Mesenchymal stem cell (in vitro differentiated cells and primary cell): ENCODE measurements around the gene SPRYD7.

Source experiments
- DNase-seq: peaks from one replicate; pipeline ENCODE4 v3.0.0-alpha.2; 2013
- H2AFZ ChIP-seq: one replicate; pipeline ENCODE4 v1.6.1; 2013; ENCODE audit warnings: low read depth, mild to moderate bottlenecking, control low read depth, inconsistent platforms, low read length, moderate library complexity
- H2AK5ac ChIP-seq: 2 replicates; pipeline ENCODE4 v1.6.1; 2013; ENCODE audit warnings: low read length, moderate library complexity, mild to moderate bottlenecking, inconsistent platforms; ENCODE audit not compliant: severe bottlenecking
- H2BK120ac ChIP-seq: one replicate; pipeline ENCODE4 v1.6.1; 2013; ENCODE audit warnings: low read depth, mild to moderate bottlenecking, inconsistent platforms, low read length, moderate library complexity
- H2BK12ac ChIP-seq, 2 experiments: one replicate each; pipeline ENCODE4 v1.6.1; 2013; ENCODE audit warnings: inconsistent platforms in 2 of 2, low read length in 2 of 2, mild to moderate bottlenecking in 2 of 2, moderate library complexity in 2 of 2, control low read depth in 1 of 2
- H2BK15ac ChIP-seq: one replicate; pipeline ENCODE4 v1.6.1; 2013; ENCODE audit warnings: mild to moderate bottlenecking, low read depth, inconsistent platforms; ENCODE audit not compliant: poor library complexity, severe bottlenecking
- H2BK5ac ChIP-seq: 2 replicates; pipeline ENCODE4 v1.6.1; 2013; ENCODE audit warnings: low read depth, mild to moderate bottlenecking, low read length, control low read depth, inconsistent platforms; ENCODE audit not compliant: poor library complexity, severe bottlenecking
- H3K14ac ChIP-seq, 2 experiments: one replicate each; pipeline ENCODE4 v1.6.1; 2013; ENCODE audit warnings: inconsistent platforms in 2 of 2, low read length in 2 of 2, control low read depth in 1 of 2, mild to moderate bottlenecking in 1 of 2, moderate library complexity in 1 of 2
- H3K18ac ChIP-seq, 2 experiments: one replicate each; pipeline ENCODE4 v1.6.1; 2013; ENCODE audit warnings: inconsistent platforms in 2 of 2, low read length in 2 of 2, control low read depth in 1 of 2, low read depth in 1 of 2, mild to moderate bottlenecking in 1 of 2
- H3K23ac ChIP-seq, 2 experiments: one replicate each; pipeline ENCODE4 v1.6.1; 2013; ENCODE audit warnings: inconsistent platforms in 2 of 2, low read length in 2 of 2, mild to moderate bottlenecking in 2 of 2, moderate library complexity in 2 of 2, control low read depth in 1 of 2
- H3K27ac ChIP-seq: 2 replicates; pipeline ENCODE4 v1.5.1; 2013; ENCODE audit warnings: mild to moderate bottlenecking, moderate library complexity, low read length, control low read depth, inconsistent platforms; ENCODE audit not compliant: poor library complexity, severe bottlenecking
- H3K27me3 ChIP-seq, 2 experiments: 2 replicates each; pipeline versions ENCODE4 v1.6.1 to v1.7.0; 2013; ENCODE audit warnings: low read length in 2 of 2, mild to moderate bottlenecking in 2 of 2, moderate library complexity in 2 of 2, control low read depth in 1 of 2, inconsistent platforms in 1 of 2; ENCODE audit not compliant: control insufficient read depth in 1 of 2, insufficient read depth in 1 of 2
- H3K36me3 ChIP-seq, 2 experiments: 2 replicates each; pipeline versions ENCODE4 v1.6.1 to v1.7.0; 2013; ENCODE audit warnings: low read length in 2 of 2, control low read depth in 1 of 2, inconsistent platforms in 1 of 2, low read depth in 1 of 2, mild to moderate bottlenecking in 1 of 2; ENCODE audit not compliant: insufficient read depth in 2 of 2, control insufficient read depth in 1 of 2
- H3K4ac ChIP-seq, 2 experiments: one replicate each; pipeline ENCODE4 v1.6.1; 2013; ENCODE audit warnings: inconsistent platforms in 2 of 2, low read length in 2 of 2, mild to moderate bottlenecking in 2 of 2, moderate library complexity in 2 of 2, control low read depth in 1 of 2, low read depth in 1 of 2
- H3K4me1 ChIP-seq: 2 replicates; pipeline ENCODE4 v1.6.1; 2013; ENCODE audit warnings: low read depth, low read length, control low read depth; ENCODE audit not compliant: control insufficient read depth, insufficient read depth
- H3K4me2 ChIP-seq: 2 replicates; pipeline ENCODE4 v1.6.1; 2013; ENCODE audit warnings: low read length, mild to moderate bottlenecking, inconsistent platforms; ENCODE audit not compliant: poor library complexity, severe bottlenecking
- H3K4me3 ChIP-seq, 2 experiments: 2 replicates each; pipeline versions ENCODE4 v1.5.1 to v1.7.0; 2013; ENCODE audit warnings: low read length in 2 of 2, mild to moderate bottlenecking in 2 of 2, control low read depth in 1 of 2, low read depth in 1 of 2; ENCODE audit not compliant: insufficient read depth in 1 of 2
- H3K79me1 ChIP-seq: replicated peaks from 2 replicates; pipeline ENCODE4 v1.6.1; 2013; ENCODE audit warnings: mild to moderate bottlenecking, control low read depth, low read length, inconsistent platforms; ENCODE audit not compliant: poor library complexity, severe bottlenecking
- H3K9ac ChIP-seq: 2 replicates; pipeline ENCODE4 v1.7.0; 2013; ENCODE audit warnings: mild to moderate bottlenecking, low read length, moderate library complexity
- H3K9me3 ChIP-seq: 2 replicates; pipeline ENCODE4 v1.7.0; 2013; ENCODE audit warnings: mild to moderate bottlenecking, low read length; ENCODE audit not compliant: control insufficient read depth
- H4K8ac ChIP-seq: one replicate; pipeline ENCODE4 v1.6.1; 2013; ENCODE audit warnings: inconsistent platforms, mild to moderate bottlenecking, low read length, moderate library complexity
- H4K91ac ChIP-seq: one replicate; pipeline ENCODE4 v1.6.1; 2013; ENCODE audit warnings: mild to moderate bottlenecking, low read length, inconsistent platforms
- WGBS: methylation state at CpG from one replicate; pipeline ENCODE4 v1.1.7; 2013; ENCODE audit warnings: mixed read lengths; 5-methylcytosine and 5-hydroxymethylcytosine counted together

SPRYD7 gene

GRCh38 chr13:49908637-49909036, 27.5 kb downstream of the SPRYD7 start:
- 88% methylated on average over 4 of the region's 5 CpGs for WGBS
- no peak overlapping the region for H3K14ac ChIP-seq
- H2BK12ac ChIP-seq, result no peak overlapping the region
- H3K9ac ChIP-seq, result no peak overlapping the region
- no peak overlapping the region for H2BK5ac ChIP-seq
- H3K4me2 ChIP-seq, result no peak overlapping the region
- DNase-seq, result no peak
- H2AK5ac ChIP-seq, result no peak overlapping the region
- no peak overlapping the region for H3K27ac ChIP-seq
- no peak overlapping the region for H2AFZ ChIP-seq
- no peaks in the 10 kb centered on the region for H3K9me3 ChIP-seq
- no peaks in the 10 kb centered on the region for H3K79me1 ChIP-seq
- no peaks in the 10 kb centered on the region for H3K27me3 ChIP-seq
- H3K4me1 ChIP-seq, result no peaks in the 10 kb centered on the region
- H3K18ac ChIP-seq, result no peak overlapping the region
- H2BK120ac ChIP-seq, result no peak overlapping the region
- peaks cover 0 to 13% of the 10 kb centered on the region in 2 experiments for H3K36me3 ChIP-seq
- H3K23ac ChIP-seq, result no peak overlapping the region
- no peak overlapping the region for H3K4ac ChIP-seq
- no peak overlapping the region for H4K8ac ChIP-seq
- no peak overlapping the region for H3K4me3 ChIP-seq
- no peak overlapping the region for H2BK15ac ChIP-seq
- no peak overlapping the region for H4K91ac ChIP-seq

- Histone ChIP-seq H2AFZ (no peak overlapping the region), H3K4me3 (no peak overlapping the region), H3K79me1 (no peaks in the 10 kb centered on the region), H3K36me3 (no peaks in the 10 kb centered on the region), H3K18ac (no peak overlapping the region), H3K27ac (no peak overlapping the region), H3K4me2 (peak overlapping the region; percentile 6), H3K9me3 (no peaks in the 10 kb centered on the region), H2BK5ac (no peak overlapping the region), H3K14ac (no peak overlapping the region), H2BK15ac (no peak overlapping the region), H2AK5ac (no peak overlapping the region), H3K27me3 (peaks cover 0 to 5% of the 10 kb centered on the region in 2 experiments), H2BK120ac (no peak overlapping the region), H4K91ac (no peak overlapping the region), H3K4me1 (no peaks in the 10 kb centered on the region), H3K4ac (no peak overlapping the region), H3K9ac (no peak overlapping the region), H2BK12ac (no peak overlapping the region), H3K23ac (no peak overlapping the region), H4K8ac (no peak overlapping the region)
- WGBS, result 93% methylated on average over 5 of the region's 5 CpGs
- no peak for DNase-seq
Observed at GRCh38 chr13:49904729-49905456, 31.2 kb downstream of the SPRYD7 start.

DNA sequence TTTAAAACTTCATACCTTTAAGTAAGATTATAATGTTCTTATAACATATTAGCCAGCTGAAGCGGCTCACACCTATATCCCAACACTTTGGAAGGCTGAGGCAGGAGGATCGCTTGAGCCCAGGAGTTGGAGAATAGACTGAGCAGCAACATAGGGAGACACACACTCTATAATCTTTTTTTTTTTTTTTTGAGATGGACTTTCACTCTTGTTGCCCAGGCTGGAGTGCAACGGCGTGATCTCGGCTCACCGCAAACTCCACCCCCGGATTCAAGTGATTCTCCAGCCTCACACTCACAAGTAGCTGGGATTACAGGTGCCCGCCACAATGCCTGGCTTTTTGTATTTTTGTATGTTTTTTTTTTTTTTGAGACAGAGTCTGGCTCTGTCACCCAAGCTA, 37.3 kb downstream of the SPRYD7 start:
- Histone ChIP-seq H3K36me3 (no peaks in the 10 kb centered on the region), H3K27me3 (peaks cover 0 to 11% of the 10 kb centered on the region in 2 experiments), H4K91ac (no peak overlapping the region), H3K4ac (no peak overlapping the region), H3K79me1 (no peaks in the 10 kb centered on the region), H4K8ac (no peak overlapping the region), H2BK15ac (no peak overlapping the region), H3K4me3 (no peak overlapping the region), H2AK5ac (no peak overlapping the region), H3K4me1 (no peaks in the 10 kb centered on the region), H2BK120ac (no peak overlapping the region), H2BK12ac (no peak overlapping the region), H3K9ac (no peak overlapping the region), H3K18ac (no peak overlapping the region), H3K23ac (no peak overlapping the region), H3K14ac (no peak overlapping the region), H3K9me3 (no peaks in the 10 kb centered on the region), H3K27ac (no peak overlapping the region), H3K4me2 (no peak overlapping the region), H2AFZ (no peak overlapping the region), H2BK5ac (no peak overlapping the region)
- 100% methylated on average over 1 of the region's 8 CpGs for WGBS
- DNase-seq, result no peak

- Histone ChIP-seq H2AK5ac (no peak overlapping the region), H2BK12ac (no peak overlapping the region), H3K23ac (no peak overlapping the region), H3K14ac (no peak overlapping the region), H3K9ac (no peak overlapping the region), H3K4me3 (no peak overlapping the region), H3K79me1 (no peaks in the 10 kb centered on the region), H3K36me3 (no peaks in the 10 kb centered on the region), H2BK15ac (no peak overlapping the region), H2BK5ac (no peak overlapping the region), H3K27me3 (peaks cover 0 to 11% of the 10 kb centered on the region in 2 experiments), H2BK120ac (no peak overlapping the region), H3K27ac (no peak overlapping the region), H3K4me1 (no peaks in the 10 kb centered on the region), H2AFZ (no peak overlapping the region), H3K9me3 (no peaks in the 10 kb centered on the region), H4K91ac (no peak overlapping the region), H3K4me2 (no peak overlapping the region), H4K8ac (no peak overlapping the region), H3K4ac (no peak overlapping the region), H3K18ac (no peak overlapping the region)
- DNase-seq, result no peak
- 94% methylated on average over 2 of the region's 3 CpGs for WGBS
Observed at GRCh38 chr13:49897713-49898112, 38.4 kb downstream of the SPRYD7 start.
